ENCODE measurements around the gene DISC1.
"Not testable (repeated sequence)": the region's sequence is repeated elsewhere in the genome, so short reads cannot be mapped to it uniquely, and the experiment has no call there.

Gene DISC1

GRCh38 chr1:231639819-231640218 lies 13.2 kb downstream of the DISC1 start:
- DNase-seq: no peak

DNA sequence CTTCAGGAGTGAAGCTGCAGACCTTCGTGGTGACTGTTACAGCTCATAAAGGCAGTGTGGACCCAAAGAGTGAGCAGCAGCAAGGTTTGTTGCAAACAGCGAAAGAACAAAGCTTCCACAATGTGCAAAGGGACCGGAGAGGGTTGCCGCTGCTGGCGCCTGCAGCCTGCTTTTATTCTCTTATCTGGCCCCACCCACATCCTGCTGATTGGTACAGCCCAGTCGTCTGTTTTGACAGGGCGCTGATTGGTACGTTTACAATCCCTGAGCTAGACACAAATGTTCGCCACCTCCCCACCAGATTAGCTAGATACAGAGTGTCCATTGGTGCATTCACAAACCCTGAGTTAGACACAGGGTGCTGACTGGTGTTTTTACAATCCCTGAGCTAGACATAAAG lies 14.9 kb downstream of the DISC1 start:
- not testable (repeated sequence) for DNase-seq

GRCh38 chr1:231642061-231642460 lies 15.5 kb downstream of the DISC1 start:
- DNase-seq: not testable (repeated sequence)

- DNase-seq: no peak
Measured at GRCh38 chr1:231642618-231643017, 16.0 kb downstream of the DISC1 start.

DNA sequence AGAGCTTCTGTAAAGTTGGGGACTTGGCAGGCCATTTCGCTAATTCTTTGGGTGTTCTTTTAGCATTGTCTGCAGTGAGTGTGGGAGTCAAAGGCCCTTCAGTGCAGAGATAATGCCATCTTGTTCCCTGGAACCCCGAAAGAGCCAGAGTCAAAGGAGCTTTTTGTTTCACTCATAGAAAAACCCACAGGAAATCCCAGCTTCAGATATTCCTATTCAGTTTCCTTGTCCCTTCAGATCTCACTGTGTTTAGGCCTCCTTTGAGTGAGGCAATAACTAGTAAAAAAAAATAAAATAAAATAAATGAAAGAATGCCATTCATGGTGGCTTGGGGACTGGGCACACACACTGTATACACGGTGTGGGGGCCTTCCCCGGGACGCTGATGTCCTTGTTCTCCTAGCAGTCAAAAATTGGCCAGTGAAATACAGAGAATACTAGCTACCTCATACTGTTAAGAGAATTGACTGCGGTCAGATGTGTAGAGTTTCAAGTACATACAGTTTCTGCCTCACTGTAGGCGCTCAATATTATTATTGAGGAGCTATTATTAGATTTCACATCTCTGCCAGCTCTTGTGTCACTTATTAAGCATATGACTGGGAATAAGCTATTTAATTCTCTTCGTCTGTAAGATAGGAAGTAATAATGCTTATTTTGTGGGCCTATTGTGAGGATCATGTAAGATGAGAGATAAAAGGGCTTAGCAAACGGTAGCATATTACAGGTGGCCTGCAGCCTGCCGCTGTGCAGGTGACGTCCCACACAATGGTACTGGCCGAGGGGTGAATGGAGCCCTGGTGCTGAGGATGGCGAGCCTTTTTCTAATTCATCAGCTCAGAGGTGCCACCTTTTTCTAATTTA lies 16.7 kb downstream of the DISC1 start:
- no peak for DNase-seq

- DNase-seq: no peak
Measured at GRCh38 chr1:231643935-231644237, 17.3 kb downstream of the DISC1 start.

DNA sequence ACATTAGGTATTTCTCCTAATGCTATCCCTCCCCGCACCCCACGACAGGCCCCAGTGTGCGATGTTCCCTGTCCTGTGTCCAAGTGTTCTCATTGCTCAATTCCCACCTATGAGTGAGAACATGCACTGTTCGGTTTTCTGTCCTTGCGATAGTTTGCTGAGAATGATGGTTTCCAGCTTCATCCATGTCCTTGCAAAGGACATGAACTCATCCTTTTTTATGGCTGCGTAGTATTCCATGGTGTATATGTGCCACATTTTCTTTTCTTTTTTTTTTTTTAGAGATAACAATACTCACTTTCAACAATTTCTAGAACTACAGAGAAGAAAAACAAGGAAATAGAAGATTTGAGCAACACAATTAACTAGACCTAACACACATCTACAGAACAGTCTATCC lies 19.0 kb downstream of the DISC1 start:
- DNase-seq: not testable (repeated sequence)

GRCh38 chr1:231646165-231646564 lies 19.6 kb downstream of the DISC1 start:
- not testable (repeated sequence) for DNase-seq

DNA sequence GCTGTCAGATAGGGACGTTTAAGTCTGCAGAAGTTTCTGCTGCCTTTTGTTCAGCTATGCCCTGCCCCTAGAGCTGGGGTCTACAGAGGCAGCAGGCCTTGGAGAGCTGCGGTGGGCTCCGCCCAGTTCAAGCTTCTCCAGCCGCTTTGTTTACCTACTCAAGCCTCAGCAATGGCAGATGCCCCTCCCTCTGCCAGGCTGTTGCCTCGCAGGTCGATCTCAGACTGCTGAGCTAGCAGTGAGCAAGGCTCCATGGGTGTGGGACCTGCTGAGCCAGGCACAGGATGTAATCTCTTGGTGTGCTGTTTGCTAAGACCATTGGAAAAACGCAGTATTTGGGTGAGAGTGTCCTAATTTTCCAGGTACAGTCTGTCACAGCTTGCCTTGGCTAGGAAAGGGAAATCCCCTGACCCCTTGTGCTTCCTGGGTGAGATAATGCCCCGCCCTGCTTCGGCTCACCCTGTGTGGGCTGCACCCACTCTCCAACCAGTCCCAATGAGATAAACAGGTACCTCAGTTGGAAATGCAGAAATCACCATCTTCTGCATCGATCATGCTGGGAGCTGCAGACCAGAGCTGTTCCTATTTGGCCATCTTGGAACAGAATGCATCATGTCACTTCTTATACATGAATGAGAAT lies 25.2 kb downstream of the DISC1 start:
- not testable (repeated sequence) for DNase-seq

DNA sequence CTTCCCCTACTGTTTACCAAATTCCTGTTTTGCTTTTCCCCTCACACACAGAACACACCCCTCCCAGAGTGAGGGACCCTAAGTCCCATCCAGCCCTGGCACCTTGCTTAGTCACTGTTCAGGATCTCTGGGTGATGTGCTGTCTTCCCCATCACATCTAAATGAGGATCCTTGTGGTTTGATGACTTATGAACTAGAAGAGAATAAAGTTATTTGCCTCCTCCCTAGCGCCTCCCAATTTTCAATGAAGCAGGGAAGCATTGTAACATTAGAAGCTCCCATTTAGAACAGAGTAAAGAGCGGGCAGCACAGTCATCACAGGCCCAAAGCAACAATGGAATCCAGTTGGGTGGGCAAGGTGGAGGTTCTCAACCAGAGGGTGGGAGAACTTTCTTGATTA lies 27.0 kb downstream of the DISC1 start:
- DNase-seq: no peak

GRCh38 chr1:231656741-231657140 lies 30.2 kb downstream of the DISC1 start:
- DNase-seq: no peak

DNA sequence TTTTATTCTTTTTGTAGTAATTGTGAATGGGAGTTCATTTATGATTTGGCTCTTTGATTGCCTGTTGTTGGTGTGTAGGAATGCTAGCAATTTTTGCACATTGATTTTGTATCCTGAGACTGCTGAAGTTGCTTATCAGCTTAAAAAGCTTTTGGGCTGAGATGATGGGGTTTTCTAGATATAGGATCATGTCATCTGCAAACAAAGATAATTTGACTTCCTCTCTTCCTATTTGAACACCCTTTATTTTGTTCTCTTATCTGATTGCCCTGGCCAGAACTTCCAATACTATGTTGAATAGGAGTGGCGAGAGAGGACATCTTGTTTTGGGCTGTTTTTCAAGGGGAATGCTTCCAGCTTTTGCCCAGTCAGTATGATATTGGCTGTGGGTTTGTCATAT lies 31.6 kb downstream of the DISC1 start:
- DNase-seq: not testable (repeated sequence)

DNA sequence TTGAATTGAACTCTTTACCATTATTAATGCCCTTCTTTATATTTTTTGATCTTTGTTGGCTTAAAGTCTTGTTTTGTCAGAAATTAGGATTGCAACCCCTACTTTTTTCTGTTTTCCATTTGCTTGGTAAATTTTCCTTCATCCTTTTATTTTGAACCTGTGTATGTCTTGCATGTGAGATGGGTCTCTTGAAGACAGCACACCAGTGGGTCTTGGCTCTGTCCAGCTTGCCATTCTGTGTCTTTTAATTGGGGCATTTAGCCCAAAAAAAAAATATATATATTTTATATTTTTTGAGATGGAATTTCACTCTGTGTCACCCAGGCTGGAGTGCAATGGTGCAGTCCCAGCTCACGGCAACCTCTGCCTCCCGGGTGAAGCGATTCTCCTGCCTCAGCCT lies 33.6 kb downstream of the DISC1 start:
- no peak for DNase-seq

DNA sequence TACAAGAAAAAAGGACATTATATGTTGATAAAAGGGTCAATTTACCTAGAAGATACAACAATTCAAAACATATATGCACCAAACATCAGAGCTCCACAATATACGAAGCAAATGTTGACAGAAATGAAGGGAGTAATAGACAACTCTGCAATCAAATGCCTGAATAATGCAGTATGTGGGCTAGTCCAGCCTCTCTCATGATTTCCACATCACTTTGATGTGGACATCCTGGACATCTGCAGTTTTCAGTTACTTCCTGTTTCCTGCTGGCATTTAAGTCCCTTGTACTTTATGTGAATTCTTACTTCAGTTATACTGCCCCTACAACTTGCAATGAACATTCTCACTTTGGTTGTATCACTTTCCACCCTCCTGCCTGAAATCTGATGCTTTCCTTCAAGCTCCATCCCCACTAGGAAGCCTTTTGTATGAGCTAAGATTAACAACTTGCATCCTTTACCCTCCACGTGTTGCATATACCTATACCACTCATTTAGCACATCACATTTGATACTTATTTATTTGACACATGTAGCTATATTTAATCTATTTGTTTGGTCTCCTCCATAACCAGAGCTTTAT lies 36.7 kb downstream of the DISC1 start:
- no peak for DNase-seq

- DNase-seq: no peak
Measured at GRCh38 chr1:231665101-231665500, 38.5 kb downstream of the DISC1 start.

- no peak for DNase-seq
Measured at GRCh38 chr1:231665726-231666125, 39.1 kb downstream of the DISC1 start.

DNA sequence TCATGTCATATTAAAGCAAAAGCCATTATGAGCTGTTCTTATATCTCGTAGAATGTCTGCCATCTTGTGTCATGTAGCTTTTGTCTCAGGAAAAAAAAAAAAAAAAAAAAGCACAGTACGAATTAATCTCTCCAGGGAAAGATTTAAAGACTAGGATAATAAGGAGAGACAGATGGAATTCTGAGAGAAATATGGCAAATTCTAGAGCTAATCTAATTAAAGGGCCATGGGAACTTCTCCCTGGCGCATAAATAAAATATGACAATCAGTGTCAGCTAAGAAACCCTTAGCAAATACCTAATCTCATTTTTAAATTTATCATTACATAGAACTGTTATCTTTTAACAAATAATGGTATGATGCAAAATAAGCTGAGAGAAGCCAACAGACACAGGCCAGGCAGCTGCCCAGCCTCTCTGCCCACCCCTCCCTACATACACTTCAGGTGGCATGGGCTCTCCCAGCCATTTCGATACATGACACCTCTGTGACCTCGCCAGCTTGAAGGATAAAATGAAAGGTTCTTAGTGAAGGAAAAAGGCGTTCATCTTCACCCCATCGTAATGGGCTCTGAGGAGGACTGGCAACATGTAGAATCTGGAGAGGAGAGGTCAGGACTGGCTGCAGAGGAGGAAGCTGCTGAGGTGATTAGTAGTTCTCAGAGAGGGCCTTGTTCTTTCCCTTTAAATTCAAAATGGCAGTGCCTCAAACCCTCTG lies 39.8 kb downstream of the DISC1 start:
- no peak for DNase-seq

GRCh38 chr1:231666937-231667608 lies 40.5 kb downstream of the DISC1 start:
- no peak for DNase-seq

DNA sequence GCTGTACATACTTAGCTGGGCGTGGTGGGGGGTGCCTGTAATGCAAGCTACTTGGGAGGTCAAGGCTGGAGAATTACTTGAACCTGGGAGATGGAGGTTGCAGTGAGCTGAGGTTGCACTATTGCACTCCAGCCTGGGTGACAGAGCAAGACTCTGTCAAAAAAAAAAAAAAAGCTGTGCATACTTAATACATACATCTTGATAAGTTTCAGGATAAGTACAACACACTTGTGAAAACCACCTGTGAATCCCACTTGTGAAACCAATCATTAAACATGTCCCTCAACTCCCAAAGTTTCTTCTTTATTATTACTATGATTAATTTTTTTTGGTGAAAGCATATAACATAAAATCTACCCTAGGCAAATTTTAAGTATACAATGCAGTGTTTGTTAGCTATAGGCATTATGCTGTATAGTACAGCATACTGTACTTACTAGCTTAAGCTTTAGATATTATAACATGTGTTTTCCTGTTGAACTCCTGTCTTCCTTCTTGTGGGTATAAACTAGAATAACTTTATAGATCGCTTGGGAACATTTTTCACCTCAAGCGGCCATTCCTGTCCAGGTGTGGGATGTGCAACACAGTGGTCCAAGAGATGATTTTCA lies 41.4 kb downstream of the DISC1 start:
- no peak for DNase-seq

DNA sequence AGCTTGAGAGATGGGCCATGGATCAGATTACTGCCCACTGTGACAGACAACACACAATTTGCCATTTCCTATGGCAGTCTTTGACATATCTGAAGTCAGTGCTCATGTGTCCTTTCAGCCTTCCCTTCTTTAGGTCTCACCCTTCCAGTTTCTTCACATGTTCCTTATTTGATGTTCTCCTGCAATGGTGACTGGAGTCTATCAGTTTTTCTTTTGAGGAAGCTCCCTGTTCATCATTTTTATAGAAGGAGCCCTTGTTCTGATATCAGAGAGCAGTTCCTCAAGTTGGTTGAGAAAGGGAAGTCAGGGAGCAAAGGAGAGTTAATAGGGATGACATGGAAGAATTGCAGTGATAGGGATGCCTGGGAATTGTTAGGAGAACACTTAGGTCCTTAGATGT lies 42.2 kb downstream of the DISC1 start:
- DNase-seq: no peak

GRCh38 chr1:231669864-231670621 lies 43.5 kb downstream of the DISC1 start:
- not testable (repeated sequence) for DNase-seq

DNA sequence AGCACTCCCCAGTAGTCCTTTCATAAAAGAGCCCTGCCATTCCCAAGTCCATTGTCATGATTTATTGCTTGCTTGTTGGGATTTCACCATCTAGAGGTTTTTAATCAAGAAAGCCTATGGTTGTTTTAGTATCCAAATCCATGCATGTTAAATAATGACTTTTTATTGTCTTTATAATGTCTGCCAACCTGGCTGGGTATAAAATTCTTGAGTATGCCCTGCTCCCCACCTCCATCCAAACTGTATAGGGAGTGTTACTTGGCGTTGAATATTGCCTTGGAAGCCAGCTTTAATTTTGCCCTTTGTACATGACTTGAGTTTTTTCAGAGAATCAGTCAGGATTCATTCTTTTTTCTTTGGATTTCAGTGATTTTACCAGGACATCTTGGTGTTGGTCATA lies 44.2 kb downstream of the DISC1 start:
- DNase-seq: no peak

Measured in stimulated activated CD4-positive, alpha-beta T cell treated with anti-CD3 and anti-CD28 coated beads, Interleukin-1b, Interleukin-23, amount 100 ng/mL, for 48 hours (primary cell).